Vagina (tissue), 2 donors: ENCODE data around the gene LCN1.

ENCODE experiments used
- CTCF ChIP-seq, 3 experiments: fragments of 450-650 bp in 2 of 3; fragments of 200-600 bp in 1 of 3; sonication (generic) in 1 of 3; IDR thresholded peaks; one replicate each; pipeline ENCODE4 v1.5.1; 2017 to 2019; ENCODE audit warnings: antibody characterized with exemption in 3 of 3, mild to moderate bottlenecking in 2 of 3, moderate library complexity in 2 of 3
- POLR2A ChIP-seq, 2 donors: fragments of 450-650 bp; IDR thresholded peaks; one replicate each; pipeline ENCODE4 v1.6.1; 2017; ENCODE audit warnings: antibody characterized with exemption in 2 of 2, mild to moderate bottlenecking in 2 of 2, moderate library complexity in 2 of 2
- POLR2AphosphoS5 ChIP-seq, 2 donors: sonication (generic); formaldehyde crosslinking; IDR thresholded peaks; one replicate each; pipeline ENCODE4 v1.9.0; 2017; ENCODE audit warnings: antibody characterized with exemption in 2 of 2, mild to moderate bottlenecking in 2 of 2, low read depth in 1 of 2; ENCODE audit not compliant: insufficient read depth in 1 of 2

- no peak for TF ChIP-seq CTCF (IDR thresholded peaks at IDR 0.05)
- no peak for TF ChIP-seq POLR2A (IDR thresholded peaks at IDR 0.05)
- no peak for TF ChIP-seq POLR2AphosphoS5 (IDR thresholded peaks at IDR 0.05; ENCODE audit: insufficient read depth in 1 of 2, low read depth in 1 of 2)
Observed at GRCh38 chr9:135519179-135519971, 1.9 kb upstream of the LCN1 start.
